ENCODE measurements around the gene C1QTNF9. TPM values are rescaled to one million over a fixed set of nuclear protein-coding genes. Genes with fewer than 3 reads are reported as not detected.
A peak's percentile ranks its signal among the peaks of the same experiment; 100 is the strongest.

The C1QTNF9 gene
- total RNA-seq, 1 donor from 2014 or later = not detected

DNA sequence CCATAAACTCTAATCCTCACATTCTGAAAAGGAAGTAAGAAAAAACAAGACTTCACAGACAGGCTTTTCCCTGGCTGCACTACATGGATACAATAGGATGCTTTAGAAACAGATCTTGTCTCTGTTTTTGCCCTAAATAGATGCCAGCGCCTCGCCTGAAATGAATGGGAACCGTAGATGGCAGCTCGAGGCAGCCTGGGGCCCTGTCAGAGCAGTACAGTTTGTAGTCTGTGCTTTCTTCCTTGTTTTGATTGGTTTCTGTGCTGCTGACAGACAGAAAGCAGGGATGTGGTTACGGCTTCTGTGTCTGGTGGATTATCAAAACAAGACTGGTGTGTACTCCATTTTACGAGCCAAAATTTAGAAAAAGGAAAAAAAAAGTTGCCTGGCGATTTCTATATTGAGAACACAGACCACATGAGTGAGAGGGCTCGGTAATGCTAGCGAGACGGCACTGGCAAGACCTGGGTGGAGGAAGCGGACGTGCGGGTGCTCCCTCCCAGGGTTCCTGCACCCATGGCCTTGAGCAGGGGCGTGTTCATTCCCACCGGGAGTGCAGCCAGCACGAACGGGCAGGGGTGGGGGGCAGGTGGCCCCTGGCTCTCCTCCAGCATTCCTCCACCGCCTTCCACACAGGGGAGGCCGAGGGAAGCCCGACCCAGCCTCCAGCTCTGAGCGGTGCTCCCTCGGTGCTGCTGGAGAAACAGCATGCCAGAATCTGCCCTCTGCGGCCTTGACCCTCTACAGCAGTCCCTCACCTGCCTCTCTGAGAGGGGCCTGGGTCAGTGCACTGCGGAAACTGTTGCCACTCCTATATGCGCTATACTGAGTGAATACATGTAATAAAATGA lies 37.6 kb upstream of the C1QTNF9 start:
- ATAC-seq (ENCODE audit: low read depth) (peak; percentile 60), DNase-seq (no peak)
- Mint-ChIP-seq H3K27ac (peak overlapping the region; percentile 95), H3K36me3 (ENCODE audit: low read depth) (peaks cover 5% of the 10 kb centered on the region), H3K9me3 (no peaks in the 10 kb centered on the region), H3K4me3 (peak overlapping the region; percentile 87), H3K27me3 (no peaks in the 10 kb centered on the region), H3K4me1 (peaks cover 83% of the 10 kb centered on the region)
- TF ChIP-seq, protein P1, sequence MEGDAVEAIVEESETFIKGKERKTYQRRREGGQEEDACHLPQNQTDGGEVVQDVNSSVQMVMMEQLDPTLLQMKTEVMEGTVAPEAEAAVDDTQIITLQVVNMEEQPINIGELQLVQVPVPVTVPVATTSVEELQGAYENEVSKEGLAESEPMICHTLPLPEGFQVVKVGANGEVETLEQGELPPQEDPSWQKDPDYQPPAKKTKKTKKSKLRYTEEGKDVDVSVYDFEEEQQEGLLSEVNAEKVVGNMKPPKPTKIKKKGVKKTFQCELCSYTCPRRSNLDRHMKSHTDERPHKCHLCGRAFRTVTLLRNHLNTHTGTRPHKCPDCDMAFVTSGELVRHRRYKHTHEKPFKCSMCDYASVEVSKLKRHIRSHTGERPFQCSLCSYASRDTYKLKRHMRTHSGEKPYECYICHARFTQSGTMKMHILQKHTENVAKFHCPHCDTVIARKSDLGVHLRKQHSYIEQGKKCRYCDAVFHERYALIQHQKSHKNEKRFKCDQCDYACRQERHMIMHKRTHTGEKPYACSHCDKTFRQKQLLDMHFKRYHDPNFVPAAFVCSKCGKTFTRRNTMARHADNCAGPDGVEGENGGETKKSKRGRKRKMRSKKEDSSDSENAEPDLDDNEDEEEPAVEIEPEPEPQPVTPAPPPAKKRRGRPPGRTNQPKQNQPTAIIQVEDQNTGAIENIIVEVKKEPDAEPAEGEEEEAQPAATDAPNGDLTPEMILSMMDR (IDR thresholded peaks at IDR 0.05) = no peak
- ChIA-PET POLR2A (interaction anchor here (0.9 to 1.2 kb wide), 2 partner anchors 896 to 1914 kb away, joined by 3 read pairs; no protein-coding TSS in a partner anchor), CTCF (no interaction called here)
- intact Hi-C loops (cut with micrococcal nuclease) = loop anchor here (1.0 to 10.0 kb wide), 9 partner anchors 43 to 695 kb away; partner anchors contain the start of genes MIPEP, PARP4 and SPATA13

DNA sequence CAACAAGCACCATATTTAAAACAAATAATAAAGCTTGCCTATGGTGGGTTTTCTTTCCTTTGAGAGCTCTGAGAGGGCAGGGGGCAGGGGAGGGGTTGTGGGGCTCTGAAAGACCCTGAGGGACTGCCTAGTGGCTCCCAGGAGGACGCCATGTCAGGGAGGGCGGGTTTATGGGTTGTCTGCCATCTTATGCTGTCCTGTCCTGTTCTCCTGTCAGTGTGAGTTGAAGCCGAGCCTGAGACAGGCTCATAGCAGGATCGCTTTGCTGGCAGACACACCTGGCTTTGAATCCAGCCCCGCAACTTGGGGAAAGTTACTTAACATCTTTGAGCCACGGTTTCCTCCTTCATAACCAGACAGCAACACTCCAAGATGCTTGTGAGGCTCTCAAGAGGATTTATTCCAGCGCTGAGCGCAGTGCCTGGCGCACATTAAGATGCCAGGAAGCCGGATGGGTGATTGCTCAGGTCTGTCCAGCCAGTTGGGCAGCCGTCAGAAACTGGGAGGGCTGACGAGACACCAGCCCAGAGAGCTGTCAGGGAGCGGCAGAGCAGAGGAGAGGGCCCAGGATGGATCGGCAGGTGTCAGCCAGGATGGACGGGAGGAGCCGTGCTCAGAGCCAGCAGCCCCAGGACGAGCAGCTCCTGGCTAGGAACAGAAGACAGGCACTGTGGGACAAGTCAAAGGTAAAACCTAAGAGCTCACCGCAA lies 36.8 kb upstream of the C1QTNF9 start:
- peaks cover 5% of the 10 kb centered on the region for H3K36me3 Mint-ChIP-seq (ENCODE audit: low read depth)
- TF ChIP-seq, protein P1 (IDR thresholded peaks at IDR 0.05) = no peak
- no peaks in the 10 kb centered on the region for H3K27me3 Mint-ChIP-seq
- H3K4me1 Mint-ChIP-seq = peaks cover 78% of the 10 kb centered on the region
- POLR2A ChIA-PET = interaction anchor here (0.9 kb wide), 1 partner anchor 1914 kb away, joined by 3 read pairs; no protein-coding TSS in a partner anchor
- H3K27ac Mint-ChIP-seq = peak overlapping the region; percentile 95
- intact Hi-C loops (cut with micrococcal nuclease) = loop anchor here (5.0 to 10.0 kb wide), 4 partner anchors 162 to 695 kb away; partner anchors contain the start of gene MIPEP
- CTCF ChIA-PET = interaction anchor here (2.7 kb wide), 1 partner anchor 44 kb away, joined by 16 read pairs; no protein-coding TSS in a partner anchor
- DNase-seq = no peak
- H3K4me3 Mint-ChIP-seq = peak overlapping the region; percentile 87
- no peak for ATAC-seq (ENCODE audit: low read depth)
- no peaks in the 10 kb centered on the region for H3K9me3 Mint-ChIP-seq

DNA sequence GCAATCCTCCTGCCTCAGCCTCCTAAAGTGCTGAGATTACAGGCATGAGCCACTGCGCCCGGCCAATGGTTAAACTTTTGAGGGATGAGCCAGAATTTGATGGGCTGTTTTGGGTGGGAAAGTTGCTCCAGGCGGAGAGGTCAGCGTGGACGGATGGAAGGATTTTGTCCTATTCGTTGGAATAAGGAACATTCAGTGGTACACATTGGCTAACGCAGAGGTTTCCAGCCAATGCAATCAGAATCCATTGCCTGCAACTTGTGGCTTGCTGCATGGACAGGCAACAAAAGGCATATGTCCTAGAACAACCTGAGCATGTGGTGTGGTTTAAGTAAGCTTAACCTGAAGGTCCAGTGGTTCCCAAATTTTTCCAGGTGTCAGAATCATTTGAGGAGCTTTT lies 35.5 kb upstream of the C1QTNF9 start:
- TF ChIP-seq, protein P1 (IDR thresholded peaks at IDR 0.05) = no peak
- CTCF ChIA-PET = interaction anchor here (1.8 to 2.7 kb wide), 2 partner anchors 10 to 46 kb away, joined by 7 to 16 read pairs; no protein-coding TSS in a partner anchor
- H3K27ac Mint-ChIP-seq = peak overlapping the region; percentile 92
- POLR2A ChIA-PET = interaction anchor here (0.8 kb wide), 1 partner anchor 12 kb away, joined by 3 read pairs; no protein-coding TSS in a partner anchor
- H3K36me3 Mint-ChIP-seq (ENCODE audit: low read depth) = peaks cover 5% of the 10 kb centered on the region
- no peaks in the 10 kb centered on the region for H3K9me3 Mint-ChIP-seq
- peaks cover 71% of the 10 kb centered on the region for H3K4me1 Mint-ChIP-seq
- DNase-seq (no peak), ATAC-seq (ENCODE audit: low read depth) (no peak)
- intact Hi-C loops (cut with micrococcal nuclease) = loop anchor here (1.0 to 10.0 kb wide), 6 partner anchors 9 to 896 kb away; partner anchors contain the start of gene MIPEP
- no peak overlapping the region for H3K4me3 Mint-ChIP-seq
- no peaks in the 10 kb centered on the region for H3K27me3 Mint-ChIP-seq

DNA sequence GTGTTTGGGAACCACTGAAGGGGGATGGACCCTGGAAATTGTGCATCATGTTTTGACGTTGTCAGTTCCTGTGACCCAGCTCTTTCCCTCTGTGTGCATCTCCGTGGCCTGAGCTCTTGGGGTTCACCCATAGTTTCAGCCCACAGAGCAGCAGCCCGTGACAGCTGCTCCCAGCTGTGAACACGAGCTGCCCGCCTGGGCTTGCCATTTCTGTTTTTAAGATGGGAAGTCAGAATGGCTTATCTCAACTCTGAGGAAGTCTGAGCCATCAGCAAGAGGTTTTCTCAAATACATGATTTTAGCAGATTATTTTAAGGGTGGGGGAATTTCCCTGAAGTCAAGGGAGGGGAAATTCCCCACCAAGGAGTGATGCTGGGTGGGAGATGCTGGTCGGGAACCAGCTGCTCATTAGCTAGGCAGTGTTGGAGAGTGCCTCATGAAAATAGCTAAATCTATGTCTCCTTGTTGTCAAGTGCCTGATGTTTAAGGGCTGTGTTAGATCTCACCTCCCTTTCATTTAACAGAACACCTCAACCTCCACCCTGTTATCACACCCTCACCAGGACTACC lies 34.8 kb upstream of the C1QTNF9 start:
- intact Hi-C loops (cut with micrococcal nuclease) = loop anchor here (1.0 to 10.0 kb wide), 6 partner anchors 9 to 896 kb away; partner anchors contain the start of gene MIPEP
- peak; percentile 51 for DNase-seq
- TF ChIP-seq, protein P1 (IDR thresholded peaks at IDR 0.05) = no peak
- H3K4me3 Mint-ChIP-seq = peak overlapping the region; percentile 68
- POLR2A ChIA-PET = interaction anchor here (0.8 to 1.0 kb wide), 2 partner anchors 13 to 896 kb away, joined by 3 read pairs; no protein-coding TSS in a partner anchor
- no peaks in the 10 kb centered on the region for H3K27me3 Mint-ChIP-seq
- peaks cover 5% of the 10 kb centered on the region for H3K36me3 Mint-ChIP-seq (ENCODE audit: low read depth)
- peak overlapping the region; percentile 92 for H3K27ac Mint-ChIP-seq
- peaks cover 71% of the 10 kb centered on the region for H3K4me1 Mint-ChIP-seq
- peak; percentile 59 for ATAC-seq (ENCODE audit: low read depth)
- no peaks in the 10 kb centered on the region for H3K9me3 Mint-ChIP-seq
- CTCF ChIA-PET = interaction anchor here (1.3 to 2.7 kb wide), 3 partner anchors 10 to 46 kb away, joined by 5 to 16 read pairs (median 7); no protein-coding TSS in a partner anchor
